Measurements from ENCODE around the gene VEGFC.

DNA sequence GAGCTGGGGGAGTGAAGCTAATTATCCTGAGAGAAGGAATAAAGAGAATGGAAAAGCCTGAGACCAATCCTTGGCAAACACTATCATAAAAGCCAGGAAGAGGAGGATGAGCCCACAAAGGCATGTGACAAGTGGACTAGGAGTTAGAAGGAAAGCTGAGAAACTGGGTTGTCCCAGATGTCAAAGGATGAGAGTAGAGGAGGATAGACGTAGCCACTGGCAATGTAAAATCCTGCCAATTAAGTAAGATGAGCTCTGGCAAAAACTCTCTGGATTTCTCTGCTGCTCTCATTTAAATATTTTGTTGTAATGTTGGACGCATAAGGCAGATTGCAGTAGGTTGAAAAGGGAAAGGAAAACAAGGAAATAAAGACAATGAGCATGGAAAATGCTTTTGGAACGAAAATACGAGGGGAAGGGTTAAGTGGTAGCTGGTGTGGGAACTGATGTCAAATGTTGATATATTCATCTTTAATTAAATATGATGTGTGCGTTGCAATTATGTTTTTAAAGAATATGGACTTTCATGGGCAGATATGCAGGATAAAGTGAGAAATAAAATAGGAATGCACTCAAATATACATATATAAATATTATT lies 14.2 kb upstream of the VEGFC start:
- no peak for TF ChIP-seq POLR2AphosphoS5 (IDR thresholded peaks at IDR 0.05; ENCODE audit: low read depth, low read length)
- TF ChIP-seq POLR2A (IDR thresholded peaks at IDR 0.05; ENCODE audit: low read depth, low read length) = no peak
- no peak for TF ChIP-seq TAF1 (IDR thresholded peaks at IDR 0.05; ENCODE audit: low read depth, low read length)
- no peak for TF ChIP-seq PAX5 (IDR thresholded peaks at IDR 0.05; ENCODE audit: insufficient read depth, low read length, severe bottlenecking)
- TF ChIP-seq SPI1 (IDR thresholded peaks at IDR 0.05; ENCODE audit: low read depth, low read length) = no peak
- TF ChIP-seq POU2F2 (IDR thresholded peaks at IDR 0.05; ENCODE audit: low read depth, low read length) = no peak

Measured in GM12891 (cell line).